D721Med (cell line): ENCODE results near the gene AMPD3.

Source experiments
- DNase-seq: peaks from one replicate; pipeline ENCODE4 v3.0.0; 2011; ENCODE audit warnings: low spot score; ENCODE audit not compliant: insufficient read length
- FAIRE-seq: peaks from 2 replicates; lab custom pipeline; 2011; peaks lifted over from hg19 to GRCh38; lab: Jason Lieb, UNC
- TF ChIP-seq, protein P1 (sequence below): IDR thresholded peaks from 2 replicates; pipeline ENCODE4 v1.5.1; 2012; ENCODE audit warnings: mild to moderate bottlenecking, control low read depth; ENCODE audit not compliant: insufficient read depth; ENCODE audit errors: missing control alignments

The AMPD3 gene

DNA sequence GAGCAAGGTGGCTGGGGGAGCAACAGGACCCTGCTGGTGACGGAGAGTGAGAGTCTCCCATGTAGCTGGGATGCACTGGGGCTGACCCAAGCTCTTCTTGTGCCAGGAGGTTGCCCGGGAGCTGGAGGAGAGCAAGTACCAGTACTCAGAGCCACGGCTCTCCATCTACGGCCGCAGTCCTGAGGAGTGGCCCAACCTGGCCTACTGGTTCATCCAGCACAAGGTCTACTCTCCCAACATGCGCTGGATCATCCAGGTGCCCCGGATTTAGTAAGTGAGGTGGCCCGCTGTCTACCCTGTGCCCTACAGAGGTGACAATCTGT is 40.4 kb downstream of the AMPD3 start:
- DNase-seq (peak; percentile 2), FAIRE-seq (no peak)
- TF ChIP-seq, protein P1, sequence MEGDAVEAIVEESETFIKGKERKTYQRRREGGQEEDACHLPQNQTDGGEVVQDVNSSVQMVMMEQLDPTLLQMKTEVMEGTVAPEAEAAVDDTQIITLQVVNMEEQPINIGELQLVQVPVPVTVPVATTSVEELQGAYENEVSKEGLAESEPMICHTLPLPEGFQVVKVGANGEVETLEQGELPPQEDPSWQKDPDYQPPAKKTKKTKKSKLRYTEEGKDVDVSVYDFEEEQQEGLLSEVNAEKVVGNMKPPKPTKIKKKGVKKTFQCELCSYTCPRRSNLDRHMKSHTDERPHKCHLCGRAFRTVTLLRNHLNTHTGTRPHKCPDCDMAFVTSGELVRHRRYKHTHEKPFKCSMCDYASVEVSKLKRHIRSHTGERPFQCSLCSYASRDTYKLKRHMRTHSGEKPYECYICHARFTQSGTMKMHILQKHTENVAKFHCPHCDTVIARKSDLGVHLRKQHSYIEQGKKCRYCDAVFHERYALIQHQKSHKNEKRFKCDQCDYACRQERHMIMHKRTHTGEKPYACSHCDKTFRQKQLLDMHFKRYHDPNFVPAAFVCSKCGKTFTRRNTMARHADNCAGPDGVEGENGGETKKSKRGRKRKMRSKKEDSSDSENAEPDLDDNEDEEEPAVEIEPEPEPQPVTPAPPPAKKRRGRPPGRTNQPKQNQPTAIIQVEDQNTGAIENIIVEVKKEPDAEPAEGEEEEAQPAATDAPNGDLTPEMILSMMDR = no peak

DNA sequence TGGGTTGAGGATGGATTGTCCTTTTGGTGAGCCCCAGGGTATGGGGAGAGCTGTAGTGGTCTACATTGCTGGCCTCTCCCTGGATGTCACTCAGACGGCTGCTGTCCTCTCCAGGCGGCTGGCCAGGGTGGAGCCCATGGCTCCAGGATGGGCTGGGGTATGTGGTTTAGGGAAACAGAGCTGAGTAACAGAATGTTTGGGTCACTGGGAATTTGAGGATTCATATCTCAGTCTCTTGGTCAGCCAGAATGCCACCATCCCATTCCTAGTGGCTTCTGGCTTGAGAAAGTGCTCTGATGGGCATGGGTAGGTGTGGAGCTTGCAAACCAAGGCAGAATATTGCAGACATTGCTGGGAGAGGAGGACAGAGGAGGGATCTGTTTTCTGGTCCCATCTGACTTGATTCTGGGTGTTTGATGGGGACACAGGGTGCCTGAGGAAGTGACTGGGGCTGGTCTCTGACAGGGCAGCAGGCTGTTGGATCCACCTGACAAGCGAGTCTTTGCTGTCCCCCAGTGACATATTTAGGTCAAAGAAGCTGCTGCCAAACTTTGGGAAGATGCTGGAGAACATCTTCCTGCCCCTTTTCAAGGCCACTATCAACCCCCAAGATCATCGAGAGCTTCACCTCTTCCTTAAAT is 41.4 kb downstream of the AMPD3 start:
- FAIRE-seq = no peak
- DNase-seq = peak; percentile 2
- TF ChIP-seq, protein P1 = no peak

DNA sequence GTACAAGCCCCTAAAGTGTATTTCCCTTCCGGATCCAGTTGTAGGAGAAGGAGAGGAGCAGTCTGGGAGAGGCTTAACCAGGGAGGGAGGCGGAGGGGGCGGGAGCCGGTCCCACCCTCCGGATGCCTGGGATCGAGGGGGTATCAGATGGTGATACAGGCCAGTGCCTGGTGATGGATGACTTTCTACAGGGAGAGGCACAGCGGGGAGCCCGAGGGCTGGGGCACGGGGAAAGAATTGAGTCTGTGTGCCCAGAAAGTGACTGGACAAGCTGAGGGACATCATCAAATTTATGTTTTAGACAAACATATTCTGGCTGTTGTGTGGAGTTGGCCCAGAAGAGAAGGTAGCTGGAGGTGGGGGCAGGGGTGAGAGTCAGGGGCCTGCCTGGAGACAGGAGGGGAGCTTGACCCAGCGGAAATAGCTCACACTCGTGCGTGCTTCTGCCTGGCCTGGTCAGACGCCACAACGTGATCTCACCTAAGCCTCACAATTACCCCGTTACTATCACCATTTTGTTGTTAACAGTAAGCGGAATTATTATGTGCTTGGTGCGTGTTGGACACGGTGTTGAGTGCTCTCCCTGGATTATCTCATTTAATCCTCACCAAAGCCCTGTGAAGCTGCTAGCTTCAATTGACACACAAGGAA is 42.4 kb downstream of the AMPD3 start:
- DNase-seq = peak; percentile 75
- TF ChIP-seq, protein P1 = no peak
- peak; percentile 72 for FAIRE-seq

DNA sequence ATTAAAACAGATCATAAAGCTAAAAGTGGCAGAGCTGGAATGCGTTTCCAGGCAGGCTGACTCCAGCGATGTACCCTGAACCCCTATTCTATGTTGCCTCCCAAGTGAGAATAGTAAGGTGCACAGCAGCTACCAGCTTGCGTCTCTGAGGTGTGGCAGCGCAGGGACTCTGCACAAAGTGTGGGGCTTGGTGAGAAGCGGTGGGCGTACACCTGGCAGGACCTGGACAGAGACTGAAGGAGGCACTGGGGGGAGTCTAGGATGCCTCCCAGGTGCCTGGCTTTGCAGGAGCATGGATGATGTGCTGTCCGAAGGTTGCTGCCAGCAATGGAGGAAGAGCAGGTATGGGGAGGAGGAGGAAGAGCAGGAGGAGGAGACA is 42.9 kb downstream of the AMPD3 start:
- DNase-seq = no peak
- FAIRE-seq = no peak
- TF ChIP-seq, protein P1 = no peak

DNA sequence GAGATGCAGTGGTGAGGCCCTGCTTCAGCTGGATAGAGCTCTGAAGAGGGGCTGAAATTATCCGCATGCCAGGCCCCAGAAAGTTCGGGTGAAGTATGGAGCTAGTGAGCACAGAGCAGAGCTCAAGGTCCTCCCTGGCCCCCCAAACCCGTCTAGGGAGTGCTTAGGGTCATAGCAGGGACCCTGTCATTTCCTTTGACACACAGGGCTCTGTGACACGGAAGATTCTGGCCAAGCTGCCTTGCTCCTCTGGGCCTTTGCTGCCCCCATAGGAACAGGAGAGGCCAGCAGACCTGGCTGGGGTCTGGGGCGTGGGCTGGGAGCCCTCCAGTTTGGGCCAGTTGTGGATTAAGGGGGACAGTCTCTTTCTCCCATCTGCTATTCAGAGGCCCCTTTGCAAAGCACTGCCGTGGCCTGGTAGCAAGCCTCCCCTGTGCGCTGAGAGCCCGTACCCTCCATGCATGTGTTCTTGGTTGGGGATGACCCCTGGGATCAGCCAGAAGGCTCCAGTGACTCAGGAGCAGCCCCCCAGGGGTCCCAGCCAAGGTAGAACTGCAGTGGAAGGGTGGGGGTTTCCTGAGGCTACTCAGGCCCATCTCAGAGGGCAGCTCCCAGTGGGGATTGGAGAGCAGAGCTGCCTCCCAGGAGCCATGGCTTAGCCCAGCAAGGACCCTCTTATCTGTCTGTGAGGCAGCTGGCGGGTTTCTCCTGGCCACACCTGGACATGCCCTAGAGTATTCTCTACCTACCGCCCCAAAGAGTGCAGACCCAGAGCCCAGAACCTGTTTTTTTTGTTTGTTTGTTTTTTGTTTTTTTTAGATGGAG is 43.6 kb downstream of the AMPD3 start:
- DNase-seq (no peak), FAIRE-seq (no peak)
- TF ChIP-seq, protein P1 = no peak

DNA sequence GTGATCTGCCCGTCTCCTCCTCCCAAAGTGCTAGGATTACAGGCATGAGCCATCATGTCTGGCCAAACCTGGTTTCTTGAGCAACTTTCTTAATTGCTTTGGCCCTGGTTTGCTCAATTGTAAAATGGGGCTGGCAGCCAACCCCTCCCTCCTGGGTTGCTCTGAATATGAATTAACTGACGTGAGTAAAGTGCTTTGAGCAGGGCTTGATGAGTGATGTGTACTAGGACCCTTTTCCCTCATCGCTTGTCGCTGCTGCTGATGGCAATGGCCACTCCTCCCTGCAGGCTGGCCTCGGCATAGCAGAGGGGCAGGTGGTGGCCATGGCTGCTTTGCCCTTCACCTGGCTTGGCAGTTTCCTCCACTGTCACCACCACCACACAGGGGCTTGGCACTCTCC is 44.4 kb downstream of the AMPD3 start:
- FAIRE-seq = no peak
- DNase-seq = no peak

More for the DNA sequence above, 44.4 kb downstream of the AMPD3 start:
- TF ChIP-seq, protein P1 = no peak
